ENCODE data around the gene B4GAT1.

DNA sequence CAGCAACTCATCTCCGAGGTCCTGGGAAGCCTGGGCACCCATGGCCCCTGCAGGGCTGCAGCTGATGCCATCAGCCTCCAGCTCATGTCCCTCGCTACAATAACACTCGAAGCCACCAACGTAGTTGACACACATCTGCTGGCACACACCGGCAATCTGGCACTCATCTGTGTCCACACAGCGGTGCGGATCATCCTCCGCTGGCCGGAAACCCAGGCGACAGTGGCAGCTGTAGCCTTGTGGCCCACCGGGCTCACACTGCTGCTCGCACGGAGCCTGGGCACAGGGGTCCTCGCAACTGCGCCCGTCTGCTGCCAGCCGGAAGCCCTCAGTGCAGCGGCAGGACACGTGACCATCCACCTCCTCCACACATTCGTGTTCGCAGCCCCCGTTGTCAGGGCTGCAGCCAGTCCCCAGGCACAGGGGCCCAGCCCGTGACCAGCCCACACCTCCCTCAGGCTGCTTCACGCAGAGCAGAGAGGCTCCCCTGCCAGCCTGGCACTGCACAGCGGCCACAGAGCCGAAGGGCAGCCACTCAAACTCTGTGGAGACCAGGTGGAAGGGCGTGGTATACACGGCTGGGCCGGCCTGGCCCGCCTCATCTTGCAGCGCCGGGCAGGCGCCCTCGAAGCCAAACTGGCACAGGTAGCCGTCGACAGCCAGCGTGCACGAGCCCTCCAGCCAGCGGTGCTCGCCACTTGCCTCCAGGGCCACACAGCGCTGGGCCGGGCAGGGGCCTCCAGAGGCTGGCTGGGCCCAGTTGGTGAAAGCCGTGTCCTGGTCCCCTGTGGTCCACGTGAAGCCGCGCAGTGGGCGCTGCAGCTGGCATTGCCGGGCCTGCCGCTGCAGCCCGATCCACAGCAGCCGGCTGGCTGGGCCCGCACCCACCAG, 31.3 kb downstream of the B4GAT1 start:
- TF ChIP-seq, protein P1, sequence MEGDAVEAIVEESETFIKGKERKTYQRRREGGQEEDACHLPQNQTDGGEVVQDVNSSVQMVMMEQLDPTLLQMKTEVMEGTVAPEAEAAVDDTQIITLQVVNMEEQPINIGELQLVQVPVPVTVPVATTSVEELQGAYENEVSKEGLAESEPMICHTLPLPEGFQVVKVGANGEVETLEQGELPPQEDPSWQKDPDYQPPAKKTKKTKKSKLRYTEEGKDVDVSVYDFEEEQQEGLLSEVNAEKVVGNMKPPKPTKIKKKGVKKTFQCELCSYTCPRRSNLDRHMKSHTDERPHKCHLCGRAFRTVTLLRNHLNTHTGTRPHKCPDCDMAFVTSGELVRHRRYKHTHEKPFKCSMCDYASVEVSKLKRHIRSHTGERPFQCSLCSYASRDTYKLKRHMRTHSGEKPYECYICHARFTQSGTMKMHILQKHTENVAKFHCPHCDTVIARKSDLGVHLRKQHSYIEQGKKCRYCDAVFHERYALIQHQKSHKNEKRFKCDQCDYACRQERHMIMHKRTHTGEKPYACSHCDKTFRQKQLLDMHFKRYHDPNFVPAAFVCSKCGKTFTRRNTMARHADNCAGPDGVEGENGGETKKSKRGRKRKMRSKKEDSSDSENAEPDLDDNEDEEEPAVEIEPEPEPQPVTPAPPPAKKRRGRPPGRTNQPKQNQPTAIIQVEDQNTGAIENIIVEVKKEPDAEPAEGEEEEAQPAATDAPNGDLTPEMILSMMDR (IDR thresholded peaks at IDR 0.05), result no peak
- no peak for TF ChIP-seq EZH2 (IDR thresholded peaks at IDR 0.05; ENCODE audit: borderline replicate concordance, insufficient read depth, low read depth, low read length, poor library complexity, severe bottlenecking)
